ENCODE results near the gene PARL.

- no peak for TF ChIP-seq TAF15 (IDR thresholded peaks at IDR 0.05; ENCODE audit: low read depth, low read length)
- TF ChIP-seq REST (IDR thresholded peaks at IDR 0.05; ENCODE audit: borderline replicate concordance): no peak
- TF ChIP-seq REST (CRISPR knock-in tag; IDR thresholded peaks at IDR 0.05; ENCODE audit: low read depth): no peak
- TF ChIP-seq MAX (CRISPR knock-in tag; IDR thresholded peaks at IDR 0.05): no peak
- no peak for TF ChIP-seq ZBTB9 (CRISPR knock-in tag; IDR thresholded peaks at IDR 0.05)
- TF ChIP-seq POLR2AphosphoS5 (IDR thresholded peaks at IDR 0.05; ENCODE audit: control insufficient read depth, insufficient read depth, low read depth, low read length): no peak
- no peak for TF ChIP-seq SFPQ (IDR thresholded peaks at IDR 0.05; ENCODE audit: low read depth, low read length)
- no peak for TF ChIP-seq CTCF (IDR thresholded peaks at IDR 0.05 in 2 of 3, conservative IDR thresholded peaks at IDR 0.05 in 1 of 3; ENCODE audit: insufficient read depth in 2 of 3, low read depth in 1 of 3, low read length in 3 of 3)
- no peak for TF ChIP-seq NFRKB (IDR thresholded peaks at IDR 0.05; ENCODE audit: low read depth)
- TF ChIP-seq ZC3H11A (IDR thresholded peaks at IDR 0.05; ENCODE audit: low read depth, low read length): no peak
- no peak for TF ChIP-seq IRF9 (tag; IDR thresholded peaks at IDR 0.05)
These were observed 47.3 kb downstream of the PARL start for GRCh38 chr3:183837390-183837789.
